ENCODE data around the gene PPP1R2C. TPM values are rescaled to one million over a fixed set of nuclear protein-coding genes. Genes with fewer than 3 reads are reported as not detected.

The PPP1R2C gene
- not detected for total RNA-seq
- polyA plus RNA-seq: not detected
- long read RNA-seq, donor 1: 0 reads
- long read RNA-seq, donor 2: 0 reads
- long read RNA-seq, donor 3: 0 reads
- long read RNA-seq, donor 4: 0 reads
- long read RNA-seq, donor 5: 0 reads
- long read RNA-seq, donor 6: 0 reads
- long read RNA-seq, donor 7: 0 reads
- long read RNA-seq, donor 8: 0 reads
- long read RNA-seq, donor 9: 0 reads
- long read RNA-seq, donor 10: 0 reads

DNA sequence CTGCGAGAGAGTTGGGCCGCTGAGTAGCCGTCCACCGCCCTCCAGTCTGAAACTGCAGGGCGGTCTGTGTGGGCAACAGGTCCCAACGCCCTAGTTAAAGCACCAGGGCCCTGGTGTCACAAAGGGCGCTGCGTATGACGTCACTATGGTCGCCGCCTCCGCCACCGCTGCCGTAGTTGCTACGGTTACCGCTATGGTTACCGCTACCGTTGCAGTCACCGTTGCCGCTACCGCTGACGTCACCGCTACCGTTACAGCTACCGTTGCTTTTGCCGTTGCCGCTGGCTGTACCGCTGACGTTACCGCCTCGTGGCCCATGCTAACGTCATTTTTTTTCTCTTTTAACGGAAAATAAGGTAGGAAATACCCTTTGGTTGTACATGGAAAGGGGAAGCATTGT, at the start of gene PPP1R2C:
TSS of gene PPP1R2C (minus strand) at position 68 of the 400 bp plus-strand sequence. CDS start 84 bp downstream, outside the sequence.
- Histone ChIP-seq H3K4me1 (no peaks in the 10 kb centered on the region), H3K4me3 (no peak within 1 kb of the TSS), H3K27me3 (no peaks in the 10 kb centered on the region), H3K9me3 (peaks cover 0 to 12% (median 5%) of the 10 kb centered on the region in 4 donors), H3K36me3 (no peaks in the 10 kb centered on the region), H3K27ac (no peak within 1 kb of the TSS)
- no peak for TF ChIP-seq EP300 (IDR thresholded peaks at IDR 0.05)
- TF ChIP-seq POLR2A (IDR thresholded peaks at IDR 0.05): no peak
- no peak for TF ChIP-seq POLR2AphosphoS5 (IDR thresholded peaks at IDR 0.05)
- TF ChIP-seq, protein P1, sequence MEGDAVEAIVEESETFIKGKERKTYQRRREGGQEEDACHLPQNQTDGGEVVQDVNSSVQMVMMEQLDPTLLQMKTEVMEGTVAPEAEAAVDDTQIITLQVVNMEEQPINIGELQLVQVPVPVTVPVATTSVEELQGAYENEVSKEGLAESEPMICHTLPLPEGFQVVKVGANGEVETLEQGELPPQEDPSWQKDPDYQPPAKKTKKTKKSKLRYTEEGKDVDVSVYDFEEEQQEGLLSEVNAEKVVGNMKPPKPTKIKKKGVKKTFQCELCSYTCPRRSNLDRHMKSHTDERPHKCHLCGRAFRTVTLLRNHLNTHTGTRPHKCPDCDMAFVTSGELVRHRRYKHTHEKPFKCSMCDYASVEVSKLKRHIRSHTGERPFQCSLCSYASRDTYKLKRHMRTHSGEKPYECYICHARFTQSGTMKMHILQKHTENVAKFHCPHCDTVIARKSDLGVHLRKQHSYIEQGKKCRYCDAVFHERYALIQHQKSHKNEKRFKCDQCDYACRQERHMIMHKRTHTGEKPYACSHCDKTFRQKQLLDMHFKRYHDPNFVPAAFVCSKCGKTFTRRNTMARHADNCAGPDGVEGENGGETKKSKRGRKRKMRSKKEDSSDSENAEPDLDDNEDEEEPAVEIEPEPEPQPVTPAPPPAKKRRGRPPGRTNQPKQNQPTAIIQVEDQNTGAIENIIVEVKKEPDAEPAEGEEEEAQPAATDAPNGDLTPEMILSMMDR (IDR thresholded peaks at IDR 0.05): no peak
- 55 to 98% (median 96%) methylated on average over 26 to 33 of the region's 33 CpGs for WGBS, 5 donors
- DNase-seq: peak in 1 of 2 donors; percentile 12
- intact Hi-C loops (cut with DNase I; ENCODE audit: low total_unique reads): no loop called here

GRCh38 chrX:42825201-42825600, 47.2 kb upstream of the PPP1R2C start:
- Histone ChIP-seq H3K4me1 (no peaks in the 10 kb centered on the region), H3K36me3 (no peaks in the 10 kb centered on the region), H3K27ac (no peak overlapping the region), H3K4me3 (no peak overlapping the region), H3K27me3 (no peaks in the 10 kb centered on the region), H3K9me3 (no peaks in the 10 kb centered on the region)
- intact Hi-C loops (cut with DNase I; ENCODE audit: low total_unique reads): no loop called here
- TF ChIP-seq, protein P1 (IDR thresholded peaks at IDR 0.05): no peak
- peak in 1 of 2 donors; percentile 6 for DNase-seq
- WGBS, 5 donors: 56 to 83% (median 67%) methylated on average over 2 to 3 of the region's 3 CpGs

DNA sequence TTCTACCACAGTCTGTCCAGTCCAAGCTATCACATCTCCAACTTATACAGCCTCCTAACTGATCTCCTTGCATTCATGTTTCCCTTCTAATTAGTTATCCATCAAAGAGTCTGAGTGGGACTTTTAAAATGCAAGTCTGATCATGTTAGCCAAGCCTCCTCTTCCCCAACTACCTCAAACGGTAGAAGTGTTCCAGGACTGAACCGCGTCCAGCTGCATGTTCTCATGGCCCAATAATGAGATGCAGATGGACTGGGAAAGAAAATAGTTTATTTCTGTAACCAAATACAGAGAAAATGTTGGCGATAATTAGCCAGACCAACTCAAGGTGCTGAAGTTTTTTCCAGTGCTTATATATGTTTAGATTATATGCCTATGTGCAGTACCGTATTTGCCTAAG, 46.6 kb upstream of the PPP1R2C start:
- no peak for DNase-seq
- WGBS, 5 donors: 71 to 84% (median 76%) methylated on average over 5 of the region's 5 CpGs
- TF ChIP-seq, protein P1 (IDR thresholded peaks at IDR 0.05): no peak
- TF ChIP-seq POLR2AphosphoS5 (IDR thresholded peaks at IDR 0.05): no peak
- TF ChIP-seq EP300 (IDR thresholded peaks at IDR 0.05): no peak
- TF ChIP-seq POLR2A (IDR thresholded peaks at IDR 0.05): no peak
- Histone ChIP-seq H3K4me3 (no peak overlapping the region), H3K9me3 (no peaks in the 10 kb centered on the region), H3K27me3 (no peaks in the 10 kb centered on the region), H3K4me1 (no peaks in the 10 kb centered on the region), H3K27ac (no peak overlapping the region), H3K36me3 (no peaks in the 10 kb centered on the region)
- intact Hi-C loops (cut with DNase I; ENCODE audit: low total_unique reads): no loop called here

DNA sequence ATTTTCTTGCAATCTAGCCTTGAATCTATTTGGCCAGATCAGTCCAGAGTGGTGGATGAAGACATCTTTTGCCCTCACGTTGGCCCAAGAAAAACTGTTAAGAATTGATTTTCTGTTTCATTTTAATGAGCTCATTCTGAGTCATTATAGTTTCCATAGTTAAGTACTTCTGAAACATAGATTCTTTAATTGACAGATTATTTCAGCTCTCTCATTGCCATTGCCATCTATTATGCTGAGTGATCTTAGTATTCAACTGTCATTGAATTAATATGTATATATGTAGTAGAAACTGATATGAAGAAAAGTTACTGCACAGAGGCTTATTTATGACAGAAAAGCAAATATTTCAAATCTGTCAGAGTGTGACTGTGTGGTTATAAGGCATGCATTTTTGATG, 45.5 kb upstream of the PPP1R2C start:
- Histone ChIP-seq H3K36me3 (no peaks in the 10 kb centered on the region), H3K4me1 (no peaks in the 10 kb centered on the region), H3K27ac (no peak overlapping the region), H3K9me3 (peaks cover 0 to 8% (median 6%) of the 10 kb centered on the region in 4 donors), H3K4me3 (no peak overlapping the region), H3K27me3 (no peaks in the 10 kb centered on the region)
- no peak for DNase-seq
- intact Hi-C loops (cut with DNase I; ENCODE audit: low total_unique reads): no loop called here
- 55 to 90% (median 80%) methylated on average over 1 of the region's 1 CpG for WGBS, 5 donors
- TF ChIP-seq, protein P1 (IDR thresholded peaks at IDR 0.05): no peak
- TF ChIP-seq EP300 (IDR thresholded peaks at IDR 0.05): no peak
- TF ChIP-seq POLR2A (IDR thresholded peaks at IDR 0.05): no peak
- no peak for TF ChIP-seq POLR2AphosphoS5 (IDR thresholded peaks at IDR 0.05)

Data from stomach (tissue), 19 donors.